NCI-H128 (cell line): ENCODE results near the gene NFASC.
A peak's percentile ranks its signal among the peaks of the same experiment; 100 is the strongest.

Experiments
- DNase-seq: peaks from one replicate; lab custom pipeline; 2025; ENCODE audit not compliant: unreplicated experiment; lab: John Stamatoyannopoulos, UW

NFASC gene

GRCh38 chr1:204958317-204959307 is 88.0 kb downstream of the NFASC start:
- DNase-seq: no peak

- DNase-seq: no peak
Measured at GRCh38 chr1:204959374-204959773, 88.7 kb downstream of the NFASC start.

DNA sequence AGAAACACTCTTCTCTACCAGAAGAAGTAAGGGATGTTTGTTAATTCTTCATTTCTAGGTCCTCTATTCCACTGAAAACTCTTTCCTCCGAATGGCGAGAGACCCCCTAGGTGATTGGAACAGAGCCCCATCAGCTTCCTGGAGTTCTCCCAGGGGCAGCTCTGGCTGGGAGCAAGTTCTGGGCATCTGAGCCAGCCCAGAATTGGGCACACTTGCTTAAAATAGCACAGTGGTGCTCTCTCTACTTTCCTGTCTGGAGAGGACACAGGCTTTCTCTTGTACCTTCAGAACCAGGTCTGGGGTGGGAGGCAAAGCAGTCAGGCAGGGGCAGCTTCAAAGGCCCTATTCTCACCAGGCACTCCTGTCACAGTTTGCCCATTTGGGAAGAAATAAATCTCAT is 89.2 kb downstream of the NFASC start:
- DNase-seq: no peak

GRCh38 chr1:204960306-204961125 is 89.9 kb downstream of the NFASC start:
- DNase-seq: no peak

DNA sequence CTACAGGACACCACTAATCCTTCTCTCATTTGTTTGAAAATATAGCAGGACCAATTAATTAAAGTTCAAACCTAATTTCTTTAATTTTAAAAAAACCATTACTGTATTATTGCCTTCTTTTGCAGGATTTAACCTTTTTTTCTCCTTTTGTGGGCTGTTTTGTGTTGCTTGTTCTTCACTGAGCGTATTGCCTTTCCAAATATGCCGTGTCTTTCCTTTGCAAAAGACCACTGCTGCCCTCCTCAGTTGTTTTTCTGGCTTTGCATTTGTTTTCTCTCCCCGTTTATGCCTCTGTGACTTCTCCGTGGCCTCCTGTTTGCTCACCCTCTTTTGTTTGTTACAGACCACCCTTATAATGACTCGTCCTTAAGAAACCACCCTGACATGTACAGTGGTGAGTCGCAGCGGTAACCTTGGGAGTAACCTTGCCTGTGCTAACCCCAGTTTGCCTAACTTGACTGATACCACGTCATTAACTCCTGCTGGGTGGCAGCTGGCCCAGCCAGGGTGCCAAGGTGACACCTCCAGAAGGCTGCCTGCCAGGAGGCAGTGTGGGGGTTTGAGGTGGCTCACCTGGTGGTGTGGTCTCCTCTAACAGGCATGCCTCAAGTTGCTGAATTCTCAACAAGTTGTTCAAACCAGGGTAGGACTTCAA is 91.2 kb downstream of the NFASC start:
- DNase-seq: no peak

DNA sequence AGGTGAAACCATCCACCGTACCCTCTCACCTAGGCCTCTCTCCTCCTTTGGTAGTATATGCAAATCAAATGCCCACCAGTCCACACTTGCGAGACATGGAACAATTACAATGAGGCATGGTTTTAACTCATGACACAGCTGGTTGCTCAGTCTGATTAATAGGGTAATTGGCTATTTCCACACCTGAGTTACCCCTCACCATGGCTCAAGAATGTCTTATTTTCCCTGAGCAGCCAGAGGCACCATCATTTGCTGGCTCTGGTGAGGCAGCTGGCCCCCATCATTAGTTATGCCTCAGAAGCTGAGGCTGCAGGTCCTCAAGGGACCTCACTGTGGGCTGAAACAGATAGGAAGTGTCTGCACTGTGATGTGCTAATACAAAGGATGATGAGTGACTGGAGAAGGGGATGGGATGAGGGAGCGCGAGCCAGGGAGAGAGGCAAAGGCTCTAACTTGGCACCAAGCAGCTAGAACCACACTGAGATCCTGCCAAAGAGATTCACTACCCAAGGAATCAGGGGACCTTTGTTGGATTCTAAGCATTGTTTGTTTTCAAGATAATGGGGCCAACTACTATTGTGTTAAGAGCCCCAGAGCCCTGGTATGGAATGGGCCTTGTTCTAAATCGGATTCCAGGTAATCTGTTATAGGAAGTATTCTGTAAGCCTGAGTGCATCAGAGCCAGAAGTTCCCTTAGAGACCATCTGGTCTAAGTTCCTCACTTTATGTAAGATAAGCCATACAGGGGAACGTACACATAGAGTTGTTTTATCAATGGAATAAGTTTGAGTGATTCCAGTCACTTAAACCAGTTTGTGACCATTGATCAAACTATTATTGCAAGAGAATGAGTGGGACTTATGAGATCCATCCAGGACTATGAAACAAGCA is 92.3 kb downstream of the NFASC start:
- no peak for DNase-seq

DNA sequence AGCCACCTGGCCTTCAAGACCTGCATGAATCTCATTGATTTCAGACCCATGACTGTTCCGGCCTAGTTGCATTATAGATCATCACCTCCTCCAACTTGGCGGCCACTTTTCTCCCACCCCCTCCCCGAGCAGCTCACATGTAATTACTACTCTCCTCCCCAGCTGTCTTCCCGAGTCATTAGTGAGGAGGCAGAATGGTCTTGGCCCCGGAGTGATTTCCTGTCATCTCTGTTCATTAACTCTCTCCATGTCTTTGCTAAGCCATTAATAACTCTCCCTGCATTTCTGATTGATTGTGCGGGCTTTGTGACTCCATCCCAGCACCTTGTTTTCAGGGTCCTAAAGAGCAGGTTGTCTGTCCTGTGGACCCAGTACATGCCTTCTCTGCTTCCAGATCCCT is 96.8 kb downstream of the NFASC start:
- DNase-seq: no peak

DNA sequence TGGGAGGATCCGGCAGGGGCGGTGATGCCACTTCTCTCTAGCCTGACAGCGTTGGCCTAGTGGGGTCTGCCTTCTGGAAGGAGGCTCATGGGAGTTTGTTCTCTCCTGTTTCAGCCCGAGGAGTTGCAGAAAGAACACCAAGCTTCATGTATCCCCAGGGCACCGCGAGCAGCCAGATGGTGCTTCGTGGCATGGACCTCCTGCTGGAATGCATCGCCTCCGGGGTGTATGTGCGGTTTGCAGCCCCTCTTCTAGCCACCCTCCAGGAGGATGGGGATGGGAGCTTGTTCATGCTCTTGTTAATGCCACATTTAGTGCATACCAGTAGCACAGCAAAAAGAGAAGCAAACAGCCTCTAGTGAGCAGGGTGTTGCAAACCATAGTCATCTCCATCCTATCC is 97.5 kb downstream of the NFASC start:
- no peak for DNase-seq

GRCh38 chr1:204968951-204969350 is 98.3 kb downstream of the NFASC start:
- no peak for DNase-seq

- no peak for DNase-seq
Measured at GRCh38 chr1:204970937-204971336, 100.3 kb downstream of the NFASC start.

- DNase-seq: no peak
Measured at GRCh38 chr1:204971517-204972336, 101.1 kb downstream of the NFASC start.

- DNase-seq: no peak
Measured at GRCh38 chr1:204972426-204972825, 101.8 kb downstream of the NFASC start.

GRCh38 chr1:204973449-204973848 is 102.8 kb downstream of the NFASC start:
- DNase-seq: no peak

- no peak for DNase-seq
Measured at GRCh38 chr1:204974327-204974726, 103.7 kb downstream of the NFASC start.

GRCh38 chr1:204975021-204975420 is 104.4 kb downstream of the NFASC start:
- no peak for DNase-seq

GRCh38 chr1:204975568-204976235 is 105.0 kb downstream of the NFASC start:
- peak; percentile 22 for DNase-seq

GRCh38 chr1:204976646-204977045 is 106.0 kb downstream of the NFASC start:
- DNase-seq: no peak

GRCh38 chr1:204977318-204977717 is 106.7 kb downstream of the NFASC start:
- no peak for DNase-seq

- DNase-seq: no peak
Measured at GRCh38 chr1:204978782-204979181, 108.1 kb downstream of the NFASC start.
